ENCODE measurements around the gene HOXD10.

The HOXD10 gene

DNA sequence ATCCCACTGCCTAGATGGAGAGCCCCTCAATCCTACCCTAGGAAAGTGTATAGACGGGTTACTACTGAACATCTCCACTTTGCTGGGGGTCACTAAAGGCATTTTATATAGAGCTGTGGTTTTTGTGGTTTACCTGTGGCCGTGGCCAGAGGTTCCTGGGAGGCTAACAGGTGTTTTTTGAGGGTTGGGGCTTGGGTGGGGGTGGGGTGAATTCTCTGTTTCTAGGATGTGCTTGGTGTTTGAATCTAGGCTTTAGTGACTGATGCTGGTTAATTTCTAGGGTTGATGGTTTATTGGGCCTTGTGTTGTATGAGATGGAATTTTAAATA lies 20.6 kb downstream of the HOXD10 start:
- DNase-seq: no peak

DNA sequence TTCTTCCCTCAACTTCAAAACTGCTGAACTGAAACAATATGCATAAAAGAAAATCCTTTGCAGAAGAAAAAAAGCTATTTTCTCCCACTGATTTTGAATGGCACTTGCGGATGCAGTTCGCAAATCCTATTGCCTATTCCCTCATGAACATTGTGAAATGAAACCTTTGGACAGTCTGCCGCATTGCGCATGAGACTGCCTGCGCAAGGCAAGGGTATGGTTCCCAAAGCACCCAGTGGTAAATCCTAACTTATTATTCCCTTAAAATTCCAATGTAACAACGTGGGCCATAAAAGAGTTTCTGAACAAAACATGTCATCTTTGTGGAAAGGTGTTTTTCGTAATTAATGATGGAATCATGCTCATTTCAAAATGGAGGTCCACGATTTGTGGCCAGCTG lies 21.3 kb downstream of the HOXD10 start:
- DNase-seq: no peak

DNA sequence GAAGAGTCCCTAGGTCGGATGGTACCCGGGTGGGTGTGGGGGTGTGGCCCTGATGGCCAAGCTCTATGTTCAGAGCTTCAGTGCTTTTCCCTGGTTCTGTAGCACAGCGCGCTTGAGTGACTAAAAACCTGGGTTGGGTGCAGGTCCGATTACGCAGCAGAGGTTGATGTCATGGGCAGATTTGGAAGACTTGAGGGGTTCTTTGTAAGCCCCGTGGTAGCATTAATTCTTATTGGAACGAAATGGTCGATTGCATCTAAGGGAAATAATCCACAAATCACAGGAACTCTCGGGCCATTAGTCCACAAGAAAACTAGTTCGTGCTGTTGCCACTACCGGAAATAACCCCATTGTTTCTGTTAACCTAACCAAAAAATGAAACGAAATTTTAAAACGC lies 21.9 kb downstream of the HOXD10 start:
- no peak for DNase-seq

DNA sequence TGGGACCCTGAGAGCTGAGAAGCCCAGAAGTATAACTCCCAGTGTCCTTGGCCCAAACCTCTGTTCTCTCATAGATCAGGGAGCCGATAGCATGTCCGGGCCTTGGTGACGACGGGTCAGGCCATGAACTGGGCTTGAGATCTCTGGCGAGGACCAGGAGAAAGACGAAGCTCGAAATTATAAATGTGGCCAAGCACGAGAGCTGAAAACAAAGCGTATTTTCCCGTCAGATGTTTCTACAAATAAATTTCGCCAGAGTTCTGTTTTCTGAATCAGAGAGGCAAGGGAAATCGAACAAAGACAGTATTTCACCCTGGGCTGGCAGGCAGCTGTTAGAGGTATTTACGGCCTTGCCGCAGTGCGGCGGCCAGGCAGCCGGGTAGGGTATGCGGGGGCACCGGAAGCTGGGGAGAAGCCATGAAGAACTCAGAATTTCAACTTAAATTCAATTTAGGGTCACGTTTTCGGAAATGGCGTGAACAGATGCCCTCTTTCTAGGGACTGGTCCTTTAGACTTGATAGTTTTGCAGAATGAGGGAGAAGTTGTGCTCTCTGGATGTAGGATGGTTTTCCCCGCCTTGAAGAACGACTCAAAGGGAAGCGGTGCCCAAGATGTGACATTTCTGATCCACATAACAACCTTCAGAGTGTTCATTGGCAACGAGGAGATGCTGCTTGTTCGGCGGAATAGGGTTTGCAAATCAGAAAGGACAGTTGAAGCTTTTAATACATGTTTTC lies 22.5 kb downstream of the HOXD10 start:
- DNase-seq: no peak

DNA sequence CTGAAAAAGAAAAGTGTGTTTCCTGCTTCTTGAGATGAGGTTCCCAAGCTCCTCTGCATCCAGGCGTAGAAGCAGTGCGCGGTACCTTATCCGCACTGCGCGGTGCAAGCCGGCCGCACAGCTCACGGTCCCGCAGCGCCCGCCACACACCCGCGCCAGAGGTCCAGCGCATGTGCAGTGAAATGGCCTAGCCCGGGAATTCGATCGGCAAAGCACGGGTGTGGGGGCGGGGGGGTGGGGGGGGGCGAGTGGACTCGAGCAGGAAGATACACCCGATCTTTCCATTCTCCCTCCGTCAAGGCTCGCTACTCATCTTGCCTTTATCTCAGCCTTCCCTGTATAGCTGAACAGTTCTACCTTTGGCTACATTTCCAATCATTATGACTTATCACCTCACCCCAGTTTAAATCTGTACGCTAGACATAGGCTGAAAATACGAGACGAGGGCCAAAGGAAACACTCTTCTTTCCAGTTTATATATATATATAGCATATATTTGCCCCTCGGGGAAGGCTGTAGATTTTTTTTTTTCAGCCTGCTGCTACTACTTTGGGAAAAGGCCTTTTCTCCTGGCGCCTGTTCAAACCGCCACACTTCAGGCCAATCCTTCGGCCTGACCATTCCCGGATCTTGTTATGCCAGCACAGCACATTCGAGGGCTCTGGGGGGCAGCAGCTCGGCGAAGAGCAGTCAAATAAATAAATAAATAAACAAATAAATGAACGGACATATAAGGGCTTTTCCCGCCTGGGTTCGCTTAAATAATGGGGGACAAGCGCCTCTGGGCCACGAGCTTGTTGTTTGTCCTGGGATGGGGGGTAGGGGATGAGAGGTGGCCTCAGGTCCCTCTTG lies 23.3 kb downstream of the HOXD10 start:
- DNase-seq: no peak

DNA sequence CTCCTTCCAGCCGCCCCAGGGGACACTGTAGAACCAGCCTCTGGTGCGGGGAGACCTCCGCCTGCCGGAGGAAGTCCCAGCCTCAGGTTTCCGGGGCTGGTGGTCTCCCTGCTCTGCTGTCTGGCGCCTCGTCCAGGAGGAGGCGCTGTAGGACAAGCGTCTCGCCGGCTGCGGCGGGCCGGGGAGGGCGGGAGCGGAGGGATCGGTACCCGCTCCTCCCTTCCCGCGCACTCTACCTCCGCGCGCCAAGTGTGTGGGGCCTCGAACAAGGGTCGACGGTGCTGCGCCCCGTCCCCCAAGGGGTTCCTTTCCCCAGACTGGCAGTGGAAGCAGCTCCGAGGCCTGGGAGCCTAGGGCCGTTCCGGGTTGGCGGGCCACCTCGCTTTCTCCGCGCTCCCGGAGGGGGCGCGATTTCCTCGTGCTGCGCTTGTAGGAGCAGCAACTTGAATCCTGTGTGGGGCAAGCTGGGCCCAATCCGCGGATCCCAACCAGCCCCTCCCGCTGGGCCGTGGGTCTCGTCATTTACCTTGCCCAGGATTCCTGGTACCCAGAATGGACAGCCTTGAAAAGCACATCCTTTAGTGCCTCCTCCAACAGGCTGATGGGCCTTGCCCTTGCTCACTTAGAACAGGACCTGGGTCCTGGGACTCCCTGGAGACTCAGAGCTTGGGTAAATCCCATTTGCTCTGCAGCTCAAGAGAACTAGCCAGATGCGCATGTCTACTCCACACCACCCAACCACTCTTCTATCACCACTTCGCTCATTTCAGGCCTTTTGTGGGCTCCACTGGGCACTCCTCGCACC lies 24.1 kb downstream of the HOXD10 start:
- DNase-seq: peak; percentile 26 to 36

DNA sequence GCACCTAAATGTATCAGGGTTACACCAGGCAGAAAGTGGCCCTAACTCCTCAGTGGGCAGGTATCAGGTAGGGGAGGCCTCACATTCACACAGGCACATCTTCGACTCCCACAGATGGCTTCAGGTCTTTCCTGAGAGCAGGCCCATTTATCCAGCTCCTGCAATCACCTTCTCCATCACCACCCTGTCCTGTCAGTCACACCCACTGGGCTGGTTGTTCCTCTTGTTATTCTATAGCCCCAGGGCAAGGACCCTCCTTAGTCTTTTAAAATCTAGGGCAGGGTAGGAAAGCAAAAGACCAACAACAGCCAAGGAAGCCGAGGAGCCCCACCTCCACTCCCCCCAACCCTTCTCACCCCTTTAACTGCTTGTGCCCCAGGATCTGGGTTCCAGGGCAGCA lies 25.7 kb downstream of the HOXD10 start:
- no peak for DNase-seq

DNA sequence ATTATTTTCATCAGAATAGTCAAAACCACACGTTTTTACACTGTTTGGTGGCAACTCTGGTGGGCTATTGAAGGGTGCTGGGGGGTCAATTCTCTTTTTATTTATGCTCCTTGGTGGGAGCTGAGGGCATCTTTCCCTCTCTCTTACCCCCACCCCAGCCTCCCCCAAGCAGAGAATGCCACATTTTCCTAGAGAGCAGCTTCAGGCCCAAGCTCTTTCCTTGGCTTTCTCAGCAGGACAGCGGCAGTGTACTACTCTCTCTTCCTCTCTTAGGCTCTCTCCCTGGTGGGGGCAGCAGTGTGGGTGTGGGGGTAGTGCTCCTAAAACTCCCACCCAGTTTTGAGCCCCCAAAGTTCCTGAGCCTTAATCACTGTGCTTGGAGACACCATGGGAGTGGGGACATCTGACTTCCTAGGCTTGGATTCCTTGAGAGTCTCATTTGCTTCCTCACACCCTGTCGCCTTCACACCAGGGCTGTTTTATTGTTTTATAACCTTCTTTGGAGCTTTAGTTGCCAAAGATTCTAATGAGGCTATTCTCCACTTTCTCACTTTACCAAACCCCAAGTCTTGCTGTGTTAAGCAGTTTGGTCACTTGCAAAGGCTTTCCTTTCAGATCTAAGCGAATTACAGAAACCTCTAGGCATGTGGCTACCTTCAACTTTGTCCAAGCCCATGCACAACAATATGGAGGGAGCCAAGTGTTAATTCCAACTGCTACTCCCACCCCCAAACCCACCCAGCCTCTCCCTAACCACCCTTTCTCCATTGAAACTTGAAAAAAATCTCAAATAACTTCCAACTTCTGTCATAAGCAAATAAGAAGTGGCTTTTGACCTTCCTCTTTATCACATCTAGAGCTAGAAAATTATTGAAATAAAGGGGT lies 28.7 kb downstream of the HOXD10 start:
- no peak for DNase-seq

DNA sequence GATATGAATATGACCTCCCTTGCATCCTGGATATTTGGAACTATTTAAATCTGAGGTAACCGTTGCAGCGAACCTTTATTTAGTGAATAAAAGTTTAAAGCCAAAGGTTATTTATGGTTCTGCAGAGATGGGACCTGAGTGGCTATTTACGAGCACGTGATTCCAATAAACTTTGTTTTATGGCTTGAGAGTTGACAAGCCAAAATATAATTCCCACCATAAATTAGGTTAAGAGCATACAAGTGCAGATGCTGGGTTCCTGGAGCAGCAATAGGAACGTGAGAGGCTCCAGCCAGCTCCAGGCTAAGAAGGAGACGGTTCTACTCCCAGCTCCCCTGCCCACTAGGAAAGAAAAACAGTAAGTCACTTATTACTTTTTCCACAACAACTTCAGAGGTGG lies 29.5 kb downstream of the HOXD10 start:
- DNase-seq: no peak

DNA sequence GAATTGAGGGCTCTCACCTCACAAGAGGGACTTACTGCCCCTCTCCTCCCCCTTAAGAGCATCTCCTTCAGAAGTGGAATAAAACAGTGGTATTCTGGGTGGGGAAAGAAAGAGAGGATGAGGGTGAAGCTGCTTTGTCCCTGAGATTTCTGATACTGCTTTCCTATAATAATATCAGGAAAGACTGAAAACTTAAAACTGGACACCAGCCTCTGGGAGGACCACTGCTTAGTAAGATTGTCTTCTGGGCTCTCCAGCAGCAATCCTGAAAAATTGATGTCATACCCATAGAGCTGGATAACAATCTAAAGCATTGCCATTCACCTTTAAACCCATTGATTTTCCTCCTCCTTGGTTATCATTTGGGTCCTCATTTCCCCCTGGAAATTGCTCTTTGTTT lies 30.1 kb downstream of the HOXD10 start:
- no peak for DNase-seq

DNA sequence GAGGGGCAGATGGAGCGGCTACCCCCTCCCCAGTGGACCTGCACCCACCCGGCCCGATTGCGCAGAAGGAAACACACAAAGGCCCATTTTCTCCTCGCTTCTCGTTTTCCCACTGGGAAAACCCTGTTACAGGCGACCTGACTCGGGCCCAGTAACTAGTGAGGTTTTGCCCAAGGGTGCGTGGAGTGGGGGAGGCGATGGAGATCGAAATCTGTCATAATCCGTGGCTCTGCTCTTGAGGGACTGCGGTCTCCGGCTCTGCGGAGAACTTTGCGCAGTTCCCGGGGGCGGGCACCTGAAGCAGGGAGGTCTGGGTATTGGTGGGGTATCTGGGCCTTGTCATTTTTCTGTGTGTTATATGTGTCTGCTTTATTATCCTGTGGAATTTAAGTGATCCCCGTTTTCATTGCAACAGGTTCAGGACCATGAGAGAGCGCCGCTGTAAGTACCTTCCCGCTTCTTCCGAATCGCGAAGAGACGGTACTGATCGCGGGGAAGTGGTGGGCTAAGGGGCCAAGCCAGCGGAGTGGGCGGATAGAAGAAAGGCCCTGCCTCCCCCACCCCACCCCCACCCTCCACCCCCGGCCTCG lies 30.7 kb downstream of the HOXD10 start:
- DNase-seq: no peak

DNA sequence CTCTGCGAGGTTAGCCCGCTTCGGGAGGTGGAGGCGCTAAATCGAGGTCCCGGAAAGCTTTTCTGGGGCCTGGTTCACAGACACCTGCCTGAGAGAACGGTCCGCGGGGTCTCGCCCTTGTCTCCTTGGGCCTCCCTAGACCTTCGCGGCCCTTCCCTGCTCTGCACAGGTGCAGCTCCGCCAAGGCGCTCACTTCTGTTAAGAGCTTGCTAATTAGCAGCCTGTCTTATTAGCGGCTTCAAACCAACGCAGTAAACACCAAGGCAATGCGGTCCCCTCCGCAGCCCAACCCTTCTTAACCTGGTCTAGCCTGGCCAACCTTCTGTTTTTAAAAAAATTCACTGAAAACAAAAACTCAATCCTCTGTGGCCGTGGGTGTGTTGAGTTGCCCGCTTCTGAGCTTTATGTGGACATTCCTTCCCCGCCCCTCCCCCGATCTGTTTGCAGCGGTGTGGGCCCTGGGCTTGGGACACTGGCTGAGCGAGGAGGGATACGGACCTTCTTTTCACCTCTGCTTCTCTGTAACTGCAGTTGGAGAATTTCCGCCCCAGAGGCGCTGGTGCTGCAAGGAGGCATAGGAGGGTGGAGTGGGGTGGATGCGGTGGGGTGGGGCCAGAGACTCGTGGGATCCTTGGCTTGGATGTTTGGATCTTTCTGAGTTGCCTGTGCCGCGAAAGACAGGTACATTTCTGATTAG lies 31.4 kb downstream of the HOXD10 start:
- no peak for DNase-seq

DNA sequence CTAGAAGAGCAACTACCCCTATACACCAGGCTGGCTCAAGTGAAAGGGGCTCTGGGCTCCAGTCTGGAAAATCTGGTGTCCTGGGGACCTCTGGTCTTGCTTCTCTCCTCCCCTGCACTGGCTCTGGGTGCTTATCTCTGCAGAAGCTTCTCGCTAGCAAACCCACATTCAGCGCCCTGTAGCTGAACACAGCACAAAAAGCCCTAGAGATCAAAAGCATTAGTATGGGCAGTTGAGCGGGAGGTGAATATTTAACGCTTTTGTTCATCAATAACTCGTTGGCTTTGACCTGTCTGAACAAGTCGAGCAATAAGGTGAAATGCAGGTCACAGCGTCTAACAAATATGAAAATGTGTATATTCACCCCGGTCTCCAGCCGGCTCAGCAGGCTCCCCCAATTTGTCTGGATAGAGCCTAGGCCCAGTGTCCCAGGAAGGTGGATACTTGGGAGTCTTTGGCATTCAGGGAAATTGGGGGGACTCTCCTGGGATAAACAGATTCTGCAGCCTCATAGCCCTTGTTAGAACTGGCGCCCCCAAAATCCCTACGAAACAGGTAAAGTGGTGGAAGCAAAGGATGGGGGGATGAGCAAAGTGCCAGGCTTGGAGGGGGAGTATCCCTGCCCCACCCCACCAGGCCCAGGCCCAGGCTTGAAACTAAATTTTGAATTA lies 32.3 kb downstream of the HOXD10 start:
- no peak for DNase-seq

DNA sequence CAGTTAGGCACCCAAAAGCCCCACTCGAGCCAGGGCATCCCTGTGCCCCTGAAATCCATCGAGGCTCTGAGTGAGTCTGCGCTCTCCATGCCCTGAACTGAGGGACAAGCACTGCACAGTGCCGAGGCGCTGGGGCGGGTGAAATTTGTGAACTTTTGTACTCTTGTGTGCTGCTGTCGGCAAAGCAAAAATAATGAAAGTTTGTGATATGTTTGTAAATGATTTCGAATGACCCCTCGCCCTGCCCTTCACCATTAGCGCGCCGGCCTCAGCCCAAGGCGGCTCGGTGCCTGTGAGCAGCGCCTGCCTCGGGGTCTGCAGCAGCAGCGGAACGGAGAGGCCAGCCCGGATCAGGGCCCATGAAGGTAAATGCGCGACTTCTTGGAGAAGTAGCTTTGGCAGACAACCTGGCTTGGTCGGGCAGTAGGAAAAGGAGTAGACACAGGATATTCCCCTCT lies 32.9 kb downstream of the HOXD10 start:
- no peak for DNase-seq

DNA sequence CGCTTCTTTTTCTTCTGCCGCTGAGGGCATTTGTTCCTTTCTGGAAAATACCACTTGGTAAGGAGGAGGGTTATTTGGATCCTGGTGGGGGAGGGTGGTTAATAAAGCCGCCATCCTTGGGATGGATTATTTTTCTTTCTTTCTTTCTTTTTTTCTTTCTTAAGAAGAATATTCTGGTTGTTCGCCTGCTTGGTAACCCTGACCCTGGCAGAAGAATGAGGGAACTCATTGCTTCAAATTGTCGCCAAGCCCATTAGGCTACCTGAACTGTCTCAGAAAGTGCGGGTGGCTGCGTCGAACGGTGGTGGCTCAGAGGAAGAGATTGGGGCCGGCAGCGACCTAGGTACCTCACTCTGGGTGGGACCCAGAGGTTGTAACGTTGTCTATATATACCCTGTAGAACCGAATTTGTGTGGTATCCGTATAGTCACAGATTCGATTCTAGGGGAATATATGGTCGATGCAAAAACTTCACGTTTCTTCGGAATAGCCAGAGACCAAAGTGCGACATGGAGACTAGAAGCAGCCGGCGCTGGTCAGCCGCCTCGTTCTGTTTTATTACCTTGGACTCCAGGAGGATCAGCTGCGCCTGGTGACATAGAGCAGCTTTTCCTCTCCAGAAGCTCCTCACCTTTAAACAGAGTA lies 33.5 kb downstream of the HOXD10 start:
- DNase-seq: no peak

DNA sequence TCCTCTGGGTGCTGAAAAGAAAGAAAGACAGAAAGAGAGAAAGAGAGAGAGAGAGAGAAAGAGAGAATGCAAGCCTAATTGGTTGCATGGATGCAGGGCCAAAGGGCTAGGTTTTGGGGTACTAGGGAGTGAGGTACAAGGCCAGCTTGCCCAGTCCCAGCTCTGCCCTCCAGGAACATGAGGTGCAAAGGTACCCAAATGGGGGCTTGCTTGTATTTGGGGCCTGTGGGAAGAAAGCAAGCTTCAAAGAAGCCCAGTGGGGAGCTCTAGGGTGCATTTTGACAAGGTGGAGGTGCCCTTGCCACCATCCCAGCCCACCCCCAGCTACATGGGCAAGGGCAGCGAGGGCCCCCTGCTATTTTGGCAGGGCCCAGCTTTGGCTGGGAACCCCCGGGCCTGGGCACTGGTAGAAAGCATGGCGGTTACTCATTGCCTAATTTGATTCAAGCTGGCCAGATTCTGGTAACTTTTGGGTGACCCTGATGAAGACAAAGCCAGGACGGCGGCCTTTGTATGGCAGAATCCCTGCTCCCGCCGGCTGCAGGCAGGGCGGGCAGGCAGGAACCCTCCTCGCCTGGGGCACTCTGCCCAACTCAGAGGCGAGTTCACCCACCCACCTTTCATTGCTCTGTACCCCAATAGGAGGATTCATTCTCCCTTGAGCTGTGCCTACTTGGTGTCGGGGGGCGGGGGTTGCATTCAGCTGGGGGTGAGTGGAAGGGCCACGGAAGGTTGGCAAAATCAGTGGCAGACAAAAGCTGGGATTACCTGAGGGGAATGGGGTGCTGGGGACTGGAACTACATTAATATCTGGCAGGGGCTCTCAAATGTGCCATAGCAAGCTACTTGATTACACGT lies 34.2 kb downstream of the HOXD10 start:
- DNase-seq: no peak

DNA sequence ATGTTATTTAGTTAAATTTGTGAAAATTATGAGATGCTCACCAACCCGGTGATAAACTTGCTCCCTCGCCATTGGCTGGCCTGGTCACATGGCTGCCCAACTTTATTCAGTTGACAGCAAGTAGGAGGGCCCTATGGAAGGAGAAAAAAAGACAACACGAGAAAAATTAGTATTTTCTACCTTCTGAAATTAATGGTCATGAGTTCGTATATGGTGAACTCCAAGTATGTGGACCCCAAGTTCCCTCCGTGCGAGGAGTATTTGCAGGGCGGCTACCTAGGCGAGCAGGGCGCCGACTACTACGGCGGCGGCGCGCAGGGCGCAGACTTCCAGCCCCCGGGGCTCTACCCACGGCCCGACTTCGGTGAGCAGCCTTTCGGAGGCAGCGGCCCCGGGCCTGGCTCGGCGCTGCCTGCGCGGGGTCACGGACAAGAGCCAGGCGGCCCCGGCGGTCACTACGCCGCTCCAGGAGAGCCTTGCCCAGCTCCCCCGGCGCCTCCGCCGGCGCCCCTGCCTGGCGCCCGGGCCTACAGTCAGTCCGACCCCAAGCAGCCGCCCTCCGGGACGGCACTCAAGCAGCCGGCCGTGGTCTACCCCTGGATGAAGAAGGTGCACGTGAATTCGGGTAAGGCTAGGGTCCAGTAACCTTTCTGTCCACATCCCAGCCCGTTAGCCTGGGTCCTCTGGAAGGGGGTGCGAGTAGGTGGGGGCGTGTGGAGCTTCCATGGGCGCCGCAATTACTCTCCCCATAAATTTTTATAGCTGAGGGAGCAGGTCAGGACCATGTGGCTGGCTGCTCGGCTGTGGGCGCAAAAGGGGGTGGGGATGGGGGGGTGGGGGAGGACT lies 35.1 kb downstream of the HOXD10 start, which contains the start of gene HOXD4:
HOXD4 (plus strand) TSS at position 109 of the 846 bp plus-strand sequence; CDS start at position 193, 84 bp downstream.
- DNase-seq: no peak

All from inflammatory macrophage (primary cell).